ENCODE results near the gene DHH. TPM values are rescaled to one million over a fixed set of nuclear protein-coding genes. Genes with fewer than 3 reads are reported as not detected.
A peak's percentile ranks its signal among the peaks of the same experiment; 100 is the strongest.

The DHH gene
- polyA plus RNA-seq, 1 of the 3 experiments (the other 2 are of a cell fraction), result 0.13 TPM

- TF ChIP-seq, protein P1, sequence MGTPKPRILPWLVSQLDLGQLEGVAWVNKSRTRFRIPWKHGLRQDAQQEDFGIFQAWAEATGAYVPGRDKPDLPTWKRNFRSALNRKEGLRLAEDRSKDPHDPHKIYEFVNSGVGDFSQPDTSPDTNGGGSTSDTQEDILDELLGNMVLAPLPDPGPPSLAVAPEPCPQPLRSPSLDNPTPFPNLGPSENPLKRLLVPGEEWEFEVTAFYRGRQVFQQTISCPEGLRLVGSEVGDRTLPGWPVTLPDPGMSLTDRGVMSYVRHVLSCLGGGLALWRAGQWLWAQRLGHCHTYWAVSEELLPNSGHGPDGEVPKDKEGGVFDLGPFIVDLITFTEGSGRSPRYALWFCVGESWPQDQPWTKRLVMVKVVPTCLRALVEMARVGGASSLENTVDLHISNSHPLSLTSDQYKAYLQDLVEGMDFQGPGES (IDR thresholded peaks at IDR 0.05; ENCODE audit: low read depth, low read length), result no peak
- TF ChIP-seq USF1 (IDR thresholded peaks at IDR 0.05; ENCODE audit: borderline replicate concordance, low read depth) (peak; percentile 67), TEAD4 (IDR thresholded peaks at IDR 0.05; ENCODE audit: borderline replicate concordance, insufficient read depth) (no peak), TCF12 (IDR thresholded peaks at IDR 0.05) (peak; percentile 45), FOSL2 (IDR thresholded peaks at IDR 0.05; ENCODE audit: borderline replicate concordance, low read depth) (no peak), CTCF (IDR thresholded peaks at IDR 0.05) (peak; percentile 44)
- TF ChIP-seq, protein P2, sequence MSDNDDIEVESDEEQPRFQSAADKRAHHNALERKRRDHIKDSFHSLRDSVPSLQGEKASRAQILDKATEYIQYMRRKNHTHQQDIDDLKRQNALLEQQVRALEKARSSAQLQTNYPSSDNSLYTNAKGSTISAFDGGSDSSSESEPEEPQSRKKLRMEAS (IDR thresholded peaks at IDR 0.05; ENCODE audit: low read depth), result peak; percentile 97
These were observed 34.1 kb downstream of the DHH start, which contains the start of gene KMT2D (continued) for GRCh38 chr12:49060237-49061156.

- peaks cover 17 to 39% of the 10 kb centered on the region in 2 experiments; a peak in 3 of 4 replicates for H3K4me1 ChIP-seq (ENCODE audit: control insufficient read depth in 1 of 2, insufficient read depth in 2 of 2, low read depth in 1 of 2, low read length in 1 of 2)
- ChIA-PET POLR2A (interaction anchor here (0.9 to 1.2 kb wide), 4 partner anchors 51 to 129 kb away, joined by 3 to 8 read pairs (median 3); partner anchors contain the start of genes LMBR1L and TUBA1B), CTCF (interaction anchor here (1.0 to 8.1 kb wide), 9 partner anchors 15 to 283 kb away, joined by 3 to 49 read pairs (median 5); no protein-coding TSS in a partner anchor)
- peak; percentile 36 for DNase-seq
- peaks cover 70% of the 10 kb centered on the region for H3K79me2 ChIP-seq (ENCODE audit: insufficient read depth)
- peaks cover 46% of the 10 kb centered on the region for H4K20me1 ChIP-seq (ENCODE audit: insufficient read depth)
- peak overlapping the region; percentile 90 to 96 for H3K4me3 ChIP-seq (ENCODE audit: low read depth in 2 of 2, low read length in 1 of 2)
- no peak overlapping the region for H2AFZ ChIP-seq (ENCODE audit: low read depth)
- H3K9me2 ChIP-seq, result no peaks in the 10 kb centered on the region
- no peaks in the 10 kb centered on the region for H3K27me3 ChIP-seq (ENCODE audit: insufficient read depth)
- peak overlapping the region; percentile 98 for H3K9ac ChIP-seq
- H3F3A ChIP-seq (replicated peaks; ENCODE audit: insufficient read depth), result peaks cover 9% of the 10 kb centered on the region
- peak overlapping the region; percentile 93 to 97 for H3K27ac ChIP-seq (ENCODE audit: low read depth in 2 of 2, low read length in 1 of 2)
- H3K4me2 ChIP-seq, result peak overlapping the region; percentile 96
- TF ChIP-seq YY1 (IDR thresholded peaks at IDR 0.05; ENCODE audit: low read depth) (0 out of 2 replicates have a peak, but pooled peaks have one; percentile 18), FOXJ3 (CRISPR knock-in tag; IDR thresholded peaks at IDR 0.05) (no peak)
- peaks cover 7 to 9% of the 10 kb centered on the region in 2 experiments for H3K36me3 ChIP-seq (replicated peaks in 1 of 2; ENCODE audit: control insufficient read depth in 1 of 2, insufficient read depth in 2 of 2, low read length in 1 of 2)
- under 1% methylated on average over 30 of the region's 70 CpGs for WGBS (ENCODE audit: low lambda C conversion rate)
- no peaks in the 10 kb centered on the region for H3K9me3 ChIP-seq
These were observed 35.1 kb downstream of the DHH start for GRCh38 chr12:49059299-49060171.

Data from SK-N-SH (cell line).